Measurements from ENCODE around the gene WASHC3. TPM values are rescaled to one million over a fixed set of nuclear protein-coding genes. Genes with fewer than 3 reads are reported as not detected.
A peak's percentile ranks its signal among the peaks of the same experiment; 100 is the strongest.

WASHC3 gene
- total and polyA plus RNA-seq, 10 of the 15 experiments (the other 5 are each of a cell fraction or from before 2014, with no cell fraction given), result 18.8 to 106 (median 64.3) TPM

GRCh38 chr12:102061560-102062418, at the start of gene WASHC3 (continued):
- TF ChIP-seq ZNF217 (IDR thresholded peaks at IDR 0.05) (no peak), ATF2 (IDR thresholded peaks at IDR 0.05; ENCODE audit: low read length) (peak; percentile 55; the same call in 1 of the 2 replicates), EZH2 (IDR thresholded peaks at IDR 0.05; ENCODE audit: borderline replicate concordance, control insufficient read depth, low read depth, low read length) (no peak), RUNX3 (IDR thresholded peaks at IDR 0.05; ENCODE audit: low read length) (no peak), HDAC6 (IDR thresholded peaks at IDR 0.05; ENCODE audit: unreplicated experiment) (peak; percentile 32), ETV6 (conservative IDR thresholded peaks at IDR 0.05 in 1 of 2, IDR thresholded peaks at IDR 0.05 in 1 of 2; ENCODE audit: borderline replicate concordance in 1 of 2, low read depth in 1 of 2) (no peak), CBX5 (IDR thresholded peaks at IDR 0.05; ENCODE audit: low read depth) (0 out of 2 replicates have a peak, but pooled peaks have one; percentile 41), NKRF (conservative IDR thresholded peaks at IDR 0.05) (peak; percentile 70), MAX (IDR thresholded peaks at IDR 0.05; ENCODE audit: low read depth, low read length) (0 out of 2 replicates have a peak, but pooled peaks have one; percentile 13), DPF2 (IDR thresholded peaks at IDR 0.05) (peak; percentile 22; the same call in 1 of the 2 replicates), YY1 (IDR thresholded peaks at IDR 0.05; ENCODE audit: low read depth, low read length) (peak; percentile 60), BCL11A (IDR thresholded peaks at IDR 0.05; ENCODE audit: low read depth, low read length) (0 out of 2 replicates have a peak, but pooled peaks have one; percentile 12), HSF1 (IDR thresholded peaks at IDR 0.05; ENCODE audit: low read depth, low read length) (no peak), IRF3 (IDR thresholded peaks at IDR 0.05) (no peak; the same call in 1 of the 2 replicates), RB1 (IDR thresholded peaks at IDR 0.05; ENCODE audit: borderline replicate concordance) (no peak), POLR2A (IDR thresholded peaks at IDR 0.05; ENCODE audit: low read depth, low read length) (peak; percentile 76), RCOR1 (conservative IDR thresholded peaks at IDR 0.05; ENCODE audit: low read depth, low read length) (peak; percentile 12; the same call in 1 of the 2 replicates), FOS (IDR thresholded peaks at IDR 0.05; ENCODE audit: borderline replicate concordance, extremely low read depth, insufficient read length) (no peak), ZNF274 (IDR thresholded peaks at IDR 0.05; ENCODE audit: insufficient read depth, insufficient read length) (no peak), SMAD1 (IDR thresholded peaks at IDR 0.05; ENCODE audit: low read depth, partially characterized antibody) (peak; percentile 72)
